ENCODE measurements around the gene CRACR2B.

The CRACR2B gene

GRCh38 chr11:865462-866430 is 38.0 kb downstream of the CRACR2B start:
- ChIA-PET CTCF (interaction anchor here (0.6 kb wide), 1 partner anchor 312 kb away, joined by 3 read pairs; no protein-coding TSS in a partner anchor), POLR2A (interaction anchor here (0.6 to 0.7 kb wide), 3 partner anchors 44 to 70 kb away, joined by 3 read pairs; no protein-coding TSS in a partner anchor)
- H3K4me1 ChIP-seq (ENCODE audit: control insufficient read depth, insufficient read depth, low read length): no peaks in the 10 kb centered on the region
- H3K36me3 ChIP-seq (ENCODE audit: control insufficient read depth in 2 of 2, insufficient read depth in 1 of 2, low read length in 2 of 2): peaks cover 0 to 31% of the 10 kb centered on the region in 2 experiments; a peak in 1 of 3 replicates
- H3K4me3 ChIP-seq (ENCODE audit: low read depth, low read length): no peak overlapping the region
- H3K27ac ChIP-seq (ENCODE audit: extremely low read depth, low read depth, low read length): no peak overlapping the region
- 0 out of 2 replicates have a peak, but pooled peaks have one; percentile 30 for TF ChIP-seq ZFHX2 (tag by site-specific recombination; conservative IDR thresholded peaks at IDR 0.05)
- TF ChIP-seq ZNF626 (tag by site-specific recombination; IDR thresholded peaks at IDR 0.05): no peak
- 0 out of 2 replicates have a peak, but pooled peaks have one; percentile 47 for TF ChIP-seq ZBTB10 (tag by site-specific recombination; IDR thresholded peaks at IDR 0.05)
- H3K9me3 ChIP-seq (ENCODE audit: control insufficient read depth, insufficient read depth, low read depth, low read length): no peaks in the 10 kb centered on the region

GRCh38 chr11:866481-866880 is 38.8 kb downstream of the CRACR2B start:
- Histone ChIP-seq H3K4me3 (ENCODE audit: low read depth, low read length) (no peak overlapping the region), H3K27ac (ENCODE audit: extremely low read depth, low read depth, low read length) (no peak overlapping the region), H3K36me3 (ENCODE audit: control insufficient read depth in 2 of 2, insufficient read depth in 1 of 2, low read length in 2 of 2) (peaks cover 0 to 33% of the 10 kb centered on the region in 2 experiments; a peak in 1 of 3 replicates), H3K9me3 (ENCODE audit: control insufficient read depth, insufficient read depth, low read depth, low read length) (no peaks in the 10 kb centered on the region), H3K4me1 (ENCODE audit: control insufficient read depth, insufficient read depth, low read length) (no peaks in the 10 kb centered on the region)
- ChIA-PET CTCF (no interaction called here), POLR2A (no interaction called here)
- peak; percentile 51; the same call in 1 of the 2 replicates for TF ChIP-seq ZFHX2 (tag by site-specific recombination; conservative IDR thresholded peaks at IDR 0.05)
- no peak for TF ChIP-seq ZNF214 (tag by site-specific recombination; IDR thresholded peaks at IDR 0.05; ENCODE audit: borderline replicate concordance)
- TF ChIP-seq ZNF830 (tag by site-specific recombination; IDR thresholded peaks at IDR 0.05; ENCODE audit: low read depth): no peak
- TF ChIP-seq ZNF518A (tag by site-specific recombination; conservative IDR thresholded peaks at IDR 0.05; ENCODE audit: low read depth): no peak

GRCh38 chr11:867856-868358 is 40.2 kb downstream of the CRACR2B start:
- H3K4me1 ChIP-seq (ENCODE audit: control insufficient read depth, insufficient read depth, low read length): no peaks in the 10 kb centered on the region
- peaks cover 0 to 37% of the 10 kb centered on the region in 2 experiments; a peak in 1 of 3 replicates for H3K36me3 ChIP-seq (ENCODE audit: control insufficient read depth in 2 of 2, insufficient read depth in 1 of 2, low read length in 2 of 2)
- H3K4me3 ChIP-seq (ENCODE audit: low read depth, low read length): no peak overlapping the region
- peak; percentile 65 for TF ChIP-seq KLF1 (tag by site-specific recombination; IDR thresholded peaks at IDR 0.05)
- TF ChIP-seq SP3 (tag by site-specific recombination; IDR thresholded peaks at IDR 0.05): no peak
- CTCF ChIA-PET: interaction anchor here (1.1 kb wide), 1 partner anchor 30 kb away, joined by 3 read pairs; no protein-coding TSS in a partner anchor
- no peaks in the 10 kb centered on the region for H3K9me3 ChIP-seq (ENCODE audit: control insufficient read depth, insufficient read depth, low read depth, low read length)
- POLR2A ChIA-PET: no interaction called here
- no peak overlapping the region for H3K27ac ChIP-seq (ENCODE audit: extremely low read depth, low read depth, low read length)

Data from HEK293 (cell line).